Coronary artery (tissue), 2 donors: Measurements from ENCODE around the gene NPBWR2.

Source experiments
- DNase-seq: peaks from one replicate; pipeline ENCODE4 v3.0.0-alpha.2; 2017; ENCODE audit warnings: low spot score
- H3K27ac ChIP-seq, 2 donors: fragments of 200-600 bp; sonication (generic); one replicate each; pipeline ENCODE4 v1.5.1; 2016 to 2019
- H3K4me3 ChIP-seq: fragments of 200-600 bp; sonication (generic); 2 replicates; pipeline ENCODE4 v1.5.1; 2016; ENCODE audit warnings: mild to moderate bottlenecking, moderate library complexity
- TF ChIP-seq, protein P1 (sequence below): fragments of 200-600 bp; sonication (generic); IDR thresholded peaks from one replicate; pipeline ENCODE4 v1.5.1; 2019; ENCODE audit warnings: antibody characterized with exemption

The NPBWR2 gene

DNA sequence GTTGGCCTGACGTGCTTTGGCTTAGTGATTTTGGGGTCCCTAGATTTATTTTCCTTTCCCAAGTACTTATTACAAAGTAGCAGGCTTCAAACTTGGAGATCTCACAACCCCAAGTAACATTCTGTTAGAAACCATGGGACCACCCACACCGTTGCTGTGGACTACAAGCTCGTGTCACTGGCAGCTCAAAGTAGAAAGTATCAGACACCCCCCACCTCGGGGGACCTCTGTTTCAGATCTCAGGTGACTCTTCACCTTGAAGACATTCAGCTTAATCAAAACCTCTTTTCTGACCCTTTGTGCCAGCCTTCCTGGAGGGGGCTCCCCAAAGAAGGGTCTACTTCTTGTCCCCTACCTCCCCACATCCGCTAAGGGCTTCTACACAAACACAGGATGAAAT, 41.2 kb upstream of the NPBWR2 start:
- H3K4me3 ChIP-seq, result no peak overlapping the region
- DNase-seq, result no peak
- TF ChIP-seq, protein P1, sequence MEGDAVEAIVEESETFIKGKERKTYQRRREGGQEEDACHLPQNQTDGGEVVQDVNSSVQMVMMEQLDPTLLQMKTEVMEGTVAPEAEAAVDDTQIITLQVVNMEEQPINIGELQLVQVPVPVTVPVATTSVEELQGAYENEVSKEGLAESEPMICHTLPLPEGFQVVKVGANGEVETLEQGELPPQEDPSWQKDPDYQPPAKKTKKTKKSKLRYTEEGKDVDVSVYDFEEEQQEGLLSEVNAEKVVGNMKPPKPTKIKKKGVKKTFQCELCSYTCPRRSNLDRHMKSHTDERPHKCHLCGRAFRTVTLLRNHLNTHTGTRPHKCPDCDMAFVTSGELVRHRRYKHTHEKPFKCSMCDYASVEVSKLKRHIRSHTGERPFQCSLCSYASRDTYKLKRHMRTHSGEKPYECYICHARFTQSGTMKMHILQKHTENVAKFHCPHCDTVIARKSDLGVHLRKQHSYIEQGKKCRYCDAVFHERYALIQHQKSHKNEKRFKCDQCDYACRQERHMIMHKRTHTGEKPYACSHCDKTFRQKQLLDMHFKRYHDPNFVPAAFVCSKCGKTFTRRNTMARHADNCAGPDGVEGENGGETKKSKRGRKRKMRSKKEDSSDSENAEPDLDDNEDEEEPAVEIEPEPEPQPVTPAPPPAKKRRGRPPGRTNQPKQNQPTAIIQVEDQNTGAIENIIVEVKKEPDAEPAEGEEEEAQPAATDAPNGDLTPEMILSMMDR, result no peak
- no peak overlapping the region for H3K27ac ChIP-seq

DNA sequence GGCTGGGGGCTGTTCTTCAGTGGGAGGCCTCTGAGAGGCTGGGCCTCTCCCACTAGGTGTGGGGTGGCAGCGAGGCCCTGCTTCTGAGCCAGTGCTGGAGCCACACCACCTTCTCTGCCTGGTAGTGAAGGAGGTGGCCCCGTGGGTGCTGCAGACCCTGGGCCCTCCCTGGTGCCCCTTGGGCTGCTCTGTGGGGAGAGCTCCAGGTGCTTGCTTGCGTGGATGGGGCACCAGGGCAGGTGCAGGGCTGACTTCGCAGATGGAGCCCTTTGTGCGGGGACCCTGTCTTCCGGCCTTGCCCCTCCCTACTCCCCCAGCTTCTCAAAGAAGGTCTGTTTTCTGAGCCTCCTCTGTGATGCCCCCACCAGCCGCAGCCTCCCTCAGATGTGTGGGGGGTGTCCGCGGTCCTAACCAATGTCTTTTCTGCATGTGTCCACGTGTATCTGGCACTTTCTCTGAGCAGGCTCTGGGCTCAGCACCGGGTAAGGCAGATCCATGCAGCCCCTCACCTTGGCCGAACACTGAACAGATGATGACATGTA, 39.6 kb upstream of the NPBWR2 start:
- no peak overlapping the region for H3K4me3 ChIP-seq
- H3K27ac ChIP-seq, result no peak overlapping the region
- TF ChIP-seq, protein P1, result no peak
- DNase-seq, result no peak

DNA sequence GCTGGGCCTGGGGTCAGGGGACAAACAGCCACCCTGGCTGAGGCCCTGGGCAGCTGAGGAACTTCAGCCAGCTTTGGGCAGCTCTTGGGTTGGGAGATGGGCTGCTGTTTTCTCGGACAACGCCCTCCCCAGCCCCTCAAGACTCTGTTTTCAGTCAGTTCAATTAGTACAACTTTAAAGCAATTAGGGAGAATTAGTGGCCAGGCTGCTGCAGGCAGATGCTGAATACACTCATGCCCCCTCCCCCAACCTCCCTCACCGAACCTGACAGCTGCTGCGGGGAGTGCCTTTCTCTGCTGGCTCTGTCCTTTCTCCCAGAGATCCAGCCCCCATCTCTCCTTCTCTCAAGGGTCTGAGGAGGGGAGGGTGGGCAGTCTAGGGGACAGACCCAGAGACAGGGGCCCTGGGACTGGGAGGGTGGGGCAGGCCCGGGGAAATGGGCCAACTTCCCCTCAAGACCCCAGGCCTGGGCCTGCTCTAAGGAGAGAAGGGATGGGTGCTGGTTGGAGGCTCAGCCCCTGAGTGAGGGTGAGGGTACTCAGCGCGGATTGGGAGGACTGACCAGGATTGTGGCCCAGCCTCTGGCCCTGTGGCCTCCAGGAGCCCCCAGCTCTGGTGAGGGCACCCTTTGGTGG, 39.1 kb upstream of the NPBWR2 start:
- DNase-seq, result no peak
- Histone ChIP-seq H3K27ac (no peak overlapping the region), H3K4me3 (no peak overlapping the region)
- TF ChIP-seq, protein P1, result no peak

DNA sequence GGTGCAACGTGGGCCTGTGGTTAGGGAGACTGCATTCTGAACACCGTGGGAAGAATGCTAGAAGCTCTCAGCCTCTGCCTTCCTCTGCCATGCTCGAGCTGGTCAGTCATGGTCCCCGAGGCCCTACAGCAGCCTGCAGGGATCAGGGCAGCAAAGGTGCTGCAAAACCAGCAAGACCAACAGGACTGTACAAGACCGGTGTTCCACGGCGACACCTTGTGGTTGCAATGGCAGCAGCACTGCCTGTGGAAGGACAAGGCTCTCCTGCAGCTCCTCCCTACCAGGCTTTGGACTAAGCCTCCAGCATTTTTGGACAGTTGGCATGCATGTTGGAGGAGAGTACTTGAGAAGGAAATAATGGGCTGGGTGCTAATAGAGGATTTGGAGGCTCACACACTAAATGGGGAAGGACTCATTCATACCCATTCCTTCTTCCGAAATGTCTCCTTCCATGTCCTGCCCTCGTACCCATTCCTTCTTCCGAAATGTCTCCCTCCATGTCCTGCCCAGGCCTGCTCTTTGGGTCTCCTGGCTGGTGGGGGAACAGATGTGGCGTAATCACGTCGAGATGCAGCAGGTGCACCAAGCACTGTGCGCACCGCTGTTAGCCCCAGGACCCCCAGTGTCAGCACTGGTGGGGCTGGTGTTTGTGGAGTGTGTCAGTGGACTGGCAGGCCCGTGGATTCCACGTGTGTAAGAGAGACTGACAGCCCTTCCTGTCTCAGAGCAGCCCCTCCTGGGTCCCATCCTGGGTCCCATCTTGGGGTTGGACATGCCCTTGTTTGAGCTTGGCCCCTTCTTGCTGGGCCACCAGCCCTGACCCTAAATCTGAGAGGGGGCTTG, 38.3 kb upstream of the NPBWR2 start:
- H3K27ac ChIP-seq, result no peak overlapping the region
- TF ChIP-seq, protein P1, result no peak
- no peak overlapping the region for H3K4me3 ChIP-seq
- no peak for DNase-seq

DNA sequence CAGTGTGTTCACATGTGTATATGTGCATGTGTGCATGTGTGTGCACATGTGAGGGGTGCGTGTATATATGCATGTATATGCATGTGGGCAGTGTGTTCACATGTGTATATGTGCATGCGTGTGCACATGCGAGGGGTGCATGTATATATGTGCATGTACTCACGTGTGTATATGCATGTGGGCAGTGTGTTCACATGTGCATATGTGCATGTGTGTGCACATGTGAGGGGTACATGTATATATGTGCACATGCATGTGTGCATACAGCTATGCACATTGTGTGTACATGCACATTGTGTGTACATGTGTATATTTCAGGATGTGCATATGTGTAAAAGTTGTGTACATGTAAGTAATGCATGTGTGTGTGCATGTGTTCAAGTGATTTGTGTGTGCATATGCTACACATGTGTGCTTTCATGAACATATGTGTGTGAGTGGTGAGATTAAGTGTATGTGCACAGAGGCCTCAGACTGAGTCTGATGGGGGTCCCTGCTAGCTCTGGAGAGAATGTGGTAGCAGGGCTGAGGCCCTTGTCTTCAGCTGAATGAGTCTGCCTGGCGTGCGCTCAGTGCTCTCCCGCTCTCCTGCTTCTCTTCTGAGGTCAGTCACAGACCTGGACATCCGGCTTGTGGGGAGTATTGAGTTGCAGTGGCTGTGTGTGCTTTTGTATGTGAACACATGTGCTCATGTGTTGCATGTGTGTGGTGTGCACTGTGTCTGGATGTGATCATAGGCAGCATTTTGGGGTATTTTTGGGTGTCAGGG, 37.0 kb upstream of the NPBWR2 start:
- no peak for DNase-seq
- Histone ChIP-seq H3K4me3 (no peak overlapping the region), H3K27ac (no peak overlapping the region)
- TF ChIP-seq, protein P1, result no peak

DNA sequence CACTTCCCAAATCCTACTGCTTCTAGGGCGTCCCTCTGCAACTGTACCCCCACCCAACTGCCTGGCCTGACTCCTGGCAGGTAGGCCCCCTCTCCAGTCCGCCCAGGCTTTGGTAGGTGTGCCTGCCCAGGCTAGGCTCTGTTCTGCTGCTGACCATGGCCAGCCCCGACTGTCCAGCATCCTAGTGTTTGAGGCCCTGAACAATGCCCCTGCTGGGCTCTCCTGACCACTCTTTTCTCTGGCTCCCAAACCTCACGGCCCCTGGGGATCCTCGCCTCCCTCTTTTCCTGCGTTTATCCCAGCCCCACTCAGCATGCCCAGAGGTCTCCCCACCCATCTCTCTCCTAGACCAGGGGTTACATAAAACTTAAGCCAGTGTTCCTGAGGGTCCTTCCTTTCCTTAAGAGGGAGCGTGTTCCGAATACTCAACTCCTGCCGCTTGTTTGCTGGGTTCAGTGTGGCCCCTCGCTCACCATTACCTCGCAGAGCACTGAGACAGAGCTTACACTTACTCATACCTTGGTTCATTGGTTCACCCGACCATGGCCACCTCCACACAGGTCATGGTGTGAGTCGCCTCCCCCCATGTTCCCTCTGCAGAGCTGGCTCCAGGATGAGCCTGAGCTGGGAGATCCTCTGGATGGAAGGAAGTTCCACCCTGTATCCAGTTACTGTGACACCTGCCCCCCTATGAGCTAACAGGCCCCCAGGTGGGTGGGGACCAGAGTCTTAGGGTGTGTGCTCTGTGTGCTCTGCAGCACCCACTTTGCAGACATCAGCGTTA, 35.8 kb upstream of the NPBWR2 start:
- DNase-seq, result no peak
- no peak overlapping the region for H3K27ac ChIP-seq
- TF ChIP-seq, protein P1, result no peak
- H3K4me3 ChIP-seq, result no peak overlapping the region
